HepG2 (cell line): ENCODE data around the gene CADM2. TPM values are rescaled to one million over a fixed set of nuclear protein-coding genes. Genes with fewer than 3 reads are reported as not detected.

Experiments
- ATAC-seq: fragments of 200-7000 bp; cut with Tn5 transposase; 3 replicates; pipeline ENCODE4 v1.9.1; 2020; ENCODE audit warnings: mild to moderate bottlenecking, moderate library complexity
- BruUV-seq: library from RNA; stranded (reverse); fragments of 400-500 nt; replicated peaks from 2 replicates; lab custom pipeline; 2021; lab: Mats Ljungman, UMichigan
- CTCF ChIA-PET: fragments of 300-600 bp; formaldehyde crosslinking; extraction: SDS; loops from one replicate; lab custom pipeline; 2021; ENCODE audit warnings: low total read pairs, inconsistent platforms, low intra/inter-chr PET ratio; lab: Yijun Ruan, JAX
- POLR2A ChIA-PET: fragments of 350-600 bp; sonication (Branson Sonifier 250); formaldehyde crosslinking; loops from one replicate; lab custom pipeline; 2020; ENCODE audit warnings: antibody characterized with exemption, inconsistent platforms; lab: Yijun Ruan, JAX
- DNase-seq: peaks from one replicate; pipeline ENCODE4 v3.0.0-alpha.2; 2015; ENCODE audit warnings: low spot score
- FAIRE-seq: peaks from 3 replicates; lab custom pipeline; 2011; peaks lifted over from hg19 to GRCh38; lab: Jason Lieb, UNC
- H2AFZ ChIP-seq: one replicate; pipeline ENCODE4 v1.6.1; 2011; ENCODE audit warnings: low read length, inconsistent platforms
- H3K27ac ChIP-seq: fragments of 300-600 bp; 3 replicates; pipeline ENCODE4 v1.8.0; 2011; ENCODE audit warnings: mixed run types, mild to moderate bottlenecking, mixed read lengths, low read length, inconsistent platforms; ENCODE audit not compliant: insufficient read depth; ENCODE audit errors: extremely low read length
- H3K27me3 ChIP-seq, 2 experiments: fragments of 200-600 bp in 1 of 2; 2 replicates in 1 of 2; 3 replicates in 1 of 2; pipeline versions ENCODE4 v1.6.0 to v1.8.0; 2011; ENCODE audit warnings: low read length in 2 of 2, mild to moderate bottlenecking in 2 of 2, moderate library complexity in 2 of 2, inconsistent platforms in 1 of 2; ENCODE audit not compliant: insufficient read depth in 2 of 2, control insufficient read depth in 1 of 2
- H3K36me3 ChIP-seq, 2 experiments: fragments of 200-600 bp in 1 of 2; replicated peaks in 1 of 2; 2 replicates in 1 of 2; 3 replicates in 1 of 2; pipeline versions ENCODE4 v1.5.1 to v1.8.0; 2011; ENCODE audit warnings: low read length in 2 of 2, inconsistent platforms in 1 of 2; ENCODE audit not compliant: insufficient read depth in 2 of 2, control insufficient read depth in 1 of 2
- H3K4me1 ChIP-seq: 2 replicates; pipeline ENCODE4 v1.5.1; 2012; ENCODE audit warnings: low read length, inconsistent platforms; ENCODE audit not compliant: insufficient read depth
- H3K4me2 ChIP-seq: 2 replicates; pipeline ENCODE4 v1.6.0; 2011; ENCODE audit warnings: low read depth, low read length, inconsistent platforms
- H3K4me3 ChIP-seq, 3 experiments: fragments of 200-600 bp in 1 of 3; sonication (generic), shearing (Covaris generic) in 1 of 3; replicated peaks in 1 of 3; 2 replicates each; pipeline ENCODE4 v1.5.1; 2011 to 2016; ENCODE audit warnings: low read length in 3 of 3, inconsistent platforms in 2 of 3, low read depth in 2 of 3, mild to moderate bottlenecking in 2 of 3, control low read depth in 1 of 3, mixed read lengths in 1 of 3; ENCODE audit not compliant: insufficient read depth in 1 of 3
- H3K79me2 ChIP-seq: one replicate; pipeline ENCODE4 v1.6.1; 2011; ENCODE audit warnings: low read length, inconsistent platforms; ENCODE audit not compliant: insufficient read depth
- H3K9ac ChIP-seq: 2 replicates; pipeline ENCODE4 v1.6.0; 2011; ENCODE audit warnings: mild to moderate bottlenecking, low read depth, low read length, inconsistent platforms; ENCODE audit not compliant: insufficient read depth
- H3K9me3 ChIP-seq: 2 replicates; pipeline ENCODE4 v1.5.1; 2012; ENCODE audit warnings: mild to moderate bottlenecking, low read length
- H4K20me1 ChIP-seq: 2 replicates; pipeline ENCODE4 v1.6.0; 2011; ENCODE audit warnings: inconsistent platforms, mild to moderate bottlenecking, low read length, moderate library complexity; ENCODE audit not compliant: insufficient read depth
- TCF12 ChIP-seq, 2 experiments: fragments of 450-650 bp in 1 of 2; sonication (generic) in 1 of 2; formaldehyde crosslinking in 1 of 2; IDR thresholded peaks; 2 replicates each; pipeline versions ENCODE4 v1.6.1 to v1.8.0; 2017 to 2022; ENCODE audit warnings: antibody characterized with exemption in 1 of 2, mild to moderate bottlenecking in 1 of 2, missing genetic modification reagents in 1 of 2, moderate library complexity in 1 of 2
- ZBTB7B ChIP-seq: sonication (generic); formaldehyde crosslinking; IDR thresholded peaks from 2 replicates; pipeline ENCODE4 v1.4.0; 2020; ENCODE audit warnings: missing genetic modification reagents
- ZNF263 ChIP-seq: sonication (generic); formaldehyde crosslinking; IDR thresholded peaks from 2 replicates; pipeline ENCODE4 v1.4.0; 2020; ENCODE audit warnings: missing genetic modification reagents
- ZNF318 ChIP-seq: sonication (generic); formaldehyde crosslinking; IDR thresholded peaks from 2 replicates; pipeline ENCODE4 v1.4.0; 2020; ENCODE audit warnings: mild to moderate bottlenecking, missing genetic modification reagents
- WGBS: methylation state at CpG from one replicate; pipeline ENCODE4 v1.1.6; 2017; ENCODE audit warnings: low lambda C conversion rate; 5-methylcytosine and 5-hydroxymethylcytosine counted together
- in situ Hi-C: cut with HindIII; loops from 2 replicates; pipeline ENCODE4 v1.10.0; 2017; ENCODE audit warnings: low pct_unique_long_range_greater_than_20kb; ENCODE audit not compliant: extremely low pct_ligation_motif_present
- intact Hi-C: fragments of 100-400 bp; cut with micrococcal nuclease; formaldehyde crosslinking; loops from one replicate; pipeline ENCODE4 v1.10.0; 2022; ENCODE audit not compliant: unreplicated experiment
- polyA plus RNA-seq, 8 experiments: library from polyadenylated mRNA; depleted of rRNA in 3 of 8; stranded (reverse) in 7 of 8; unstranded in 1 of 8; fragments of >200 nt; fragmentation: Illumina TruSeq in 4 of 8; extraction: Trizol in 4 of 8; gene quantifications; 2 replicates each; pipeline versions ENCODE4 v1.2.1 to v1.2.3, GENCODE V29; 2011 to 2016; ENCODE audit warnings: low read depth in 4 of 8, missing spikeins in 1 of 8, mixed read lengths in 1 of 8; ENCODE audit not compliant: insufficient read depth in 1 of 8
- total RNA-seq, 5 experiments: library from RNA; depleted of rRNA; stranded (reverse); fragments of >200 nt; fragmentation: Illumina TruSeq; extraction: Trizol; gene quantifications; 2 replicates each; pipeline ENCODE4 v1.2.3, GENCODE V29; 2016; ENCODE audit warnings: low read depth in 1 of 5

Gene CADM2
- total and polyA plus RNA-seq, 2 of the 13 experiments (the other 11 are each of a cell fraction or from before 2014, with no cell fraction given) = not detected

GRCh38 chr3:85394424-85394823, 435.6 kb downstream of the CADM2 start:
- in situ Hi-C loops = no loop called here
- no peak for TF ChIP-seq ZBTB7B (CRISPR knock-in tag)
- H3K36me3 ChIP-seq = no peaks in the 10 kb centered on the region

GRCh38 chr3:85397434-85397833, 438.6 kb downstream of the CADM2 start:
- Histone ChIP-seq H3K9me3 (no peaks in the 10 kb centered on the region), H3K4me2 (no peak overlapping the region), H3K27me3 (no peaks in the 10 kb centered on the region), H3K9ac (no peak overlapping the region), H3K36me3 (no peaks in the 10 kb centered on the region), H3K4me3 (no peak overlapping the region), H3K27ac (no peak overlapping the region), H4K20me1 (no peaks in the 10 kb centered on the region), H3K4me1 (no peaks in the 10 kb centered on the region), H3K79me2 (no peaks in the 10 kb centered on the region), H2AFZ (no peak overlapping the region)
- in situ Hi-C loops = no loop called here
- FAIRE-seq (no peak), ATAC-seq (no peak), DNase-seq (no peak)
- TF ChIP-seq TCF12 (IDR thresholded peaks at IDR 0.05) = no peak
- TF ChIP-seq TCF12 (CRISPR knock-in tag; IDR thresholded peaks at IDR 0.05) = no peak
- TF ChIP-seq ZNF263 = no peak
- TF ChIP-seq ZNF318 (CRISPR knock-in tag) = no peak
- ChIA-PET POLR2A (no interaction called here), CTCF (no interaction called here)
- no TSS peak for BruUV-seq
- WGBS = 0% methylated on average over 2 of the region's 2 CpGs
- intact Hi-C loops = no loop called here

More at GRCh38 chr3:85394424-85394823, 435.6 kb downstream of the CADM2 start:
- BruUV-seq = no TSS peak
- Histone ChIP-seq H3K27ac (no peak overlapping the region), H4K20me1 (no peaks in the 10 kb centered on the region), H3K27me3 (no peaks in the 10 kb centered on the region), H3K4me1 (no peaks in the 10 kb centered on the region), H3K4me3 (no peak overlapping the region), H3K9ac (no peak overlapping the region), H3K79me2 (no peaks in the 10 kb centered on the region), H3K9me3 (no peaks in the 10 kb centered on the region), H2AFZ (no peak overlapping the region), H3K4me2 (no peak overlapping the region)
- ChIA-PET POLR2A (no interaction called here), CTCF (no interaction called here)
- ATAC-seq = no peak
- WGBS = 0% methylated on average over 1 of the region's 1 CpG
- intact Hi-C loops = no loop called here
- no peak for DNase-seq
- no peak for FAIRE-seq
